Gastrocnemius medialis (tissue), 4 donors: Measurements from ENCODE around the gene CYREN.
"Not testable (repeated sequence)": the region's sequence is repeated elsewhere in the genome, so short reads cannot be mapped to it uniquely, and the experiment has no call there.

Experiments used
- CTCF ChIP-seq, 5 experiments: fragments of 450-650 bp in 3 of 5; fragments of 200-600 bp in 2 of 5; sonication (generic) in 2 of 5; IDR thresholded peaks in 4 of 5; conservative IDR thresholded peaks in 1 of 5; 1 replicate in 4 of 5; 2 replicates in 1 of 5; pipeline ENCODE4 v1.5.1; 2016 to 2019; ENCODE audit warnings: antibody characterized with exemption in 5 of 5, mild to moderate bottlenecking in 3 of 5, moderate library complexity in 3 of 5
- POLR2A ChIP-seq, 2 donors: fragments of 450-650 bp; IDR thresholded peaks; one replicate each; pipeline ENCODE4 v1.6.1; 2017; ENCODE audit warnings: antibody characterized with exemption in 2 of 2, mild to moderate bottlenecking in 2 of 2, moderate library complexity in 2 of 2

- not testable (repeated sequence) for TF ChIP-seq CTCF (IDR thresholded peaks at IDR 0.05 in 4 of 5, conservative IDR thresholded peaks at IDR 0.05 in 1 of 5); POLR2A (IDR thresholded peaks at IDR 0.05)
These were observed 45.9 kb downstream of the CYREN start for GRCh38 chr7:135124631-135125030.
